ENCODE data around the gene FURIN.
"Not testable (repeated sequence)": the region's sequence is repeated elsewhere in the genome, so short reads cannot be mapped to it uniquely, and the experiment has no call there.

Gene FURIN

DNA sequence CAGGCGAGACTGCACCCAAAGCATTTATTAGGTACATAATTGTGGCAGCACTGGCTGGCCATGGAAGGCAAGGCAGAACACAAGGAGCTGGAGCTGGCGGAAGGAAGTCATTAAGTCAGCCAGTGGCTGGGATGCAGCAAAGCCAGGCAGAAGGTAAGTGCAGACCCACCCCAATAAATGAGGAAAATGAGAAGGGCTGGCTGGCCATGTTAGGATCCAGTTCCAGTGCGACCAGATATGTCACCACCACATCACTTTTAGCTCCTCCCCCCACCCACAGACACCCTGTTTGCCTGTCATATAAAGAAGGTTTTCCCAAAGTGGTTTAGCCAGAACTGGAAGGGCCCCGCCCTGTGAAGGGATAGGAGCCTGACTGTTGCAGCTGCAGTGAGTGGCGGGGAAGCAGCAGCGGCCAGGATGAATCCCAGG lies at the start of gene FURIN:
Gene FURIN (plus strand): TSS at position 328 of the 429 bp plus-strand sequence. CDS start 7,153 bp downstream, outside the sequence.
- no peak for DNase-seq (ENCODE audit: low spot score)

DNA sequence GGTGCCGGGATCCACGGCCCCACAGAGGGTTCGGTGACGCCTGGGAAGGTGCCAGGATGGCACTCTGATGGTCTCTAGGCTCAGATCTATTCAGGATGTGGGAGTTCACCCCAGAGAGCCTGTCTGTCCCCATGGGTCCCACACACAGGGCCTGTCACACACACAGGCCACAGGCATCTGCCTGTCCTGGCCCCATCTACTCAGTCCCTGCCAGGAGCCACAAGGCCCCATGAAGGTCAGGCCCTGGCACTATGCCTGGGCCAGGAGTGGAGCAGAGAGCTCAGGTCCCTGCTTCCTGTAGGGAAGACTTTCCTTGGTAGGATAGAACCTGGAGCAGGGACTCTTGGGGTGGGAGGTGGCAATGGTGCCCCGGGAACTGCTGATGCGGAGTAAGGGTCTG lies 49.0 kb upstream of the FURIN start:
- DNase-seq (ENCODE audit: low spot score) = no peak

GRCh38 chr15:90819850-90820249 lies 48.5 kb upstream of the FURIN start:
- no peak for DNase-seq (ENCODE audit: low spot score)

- DNase-seq (ENCODE audit: low spot score) = no peak
Measured at GRCh38 chr15:90820481-90820880, 47.9 kb upstream of the FURIN start.

DNA sequence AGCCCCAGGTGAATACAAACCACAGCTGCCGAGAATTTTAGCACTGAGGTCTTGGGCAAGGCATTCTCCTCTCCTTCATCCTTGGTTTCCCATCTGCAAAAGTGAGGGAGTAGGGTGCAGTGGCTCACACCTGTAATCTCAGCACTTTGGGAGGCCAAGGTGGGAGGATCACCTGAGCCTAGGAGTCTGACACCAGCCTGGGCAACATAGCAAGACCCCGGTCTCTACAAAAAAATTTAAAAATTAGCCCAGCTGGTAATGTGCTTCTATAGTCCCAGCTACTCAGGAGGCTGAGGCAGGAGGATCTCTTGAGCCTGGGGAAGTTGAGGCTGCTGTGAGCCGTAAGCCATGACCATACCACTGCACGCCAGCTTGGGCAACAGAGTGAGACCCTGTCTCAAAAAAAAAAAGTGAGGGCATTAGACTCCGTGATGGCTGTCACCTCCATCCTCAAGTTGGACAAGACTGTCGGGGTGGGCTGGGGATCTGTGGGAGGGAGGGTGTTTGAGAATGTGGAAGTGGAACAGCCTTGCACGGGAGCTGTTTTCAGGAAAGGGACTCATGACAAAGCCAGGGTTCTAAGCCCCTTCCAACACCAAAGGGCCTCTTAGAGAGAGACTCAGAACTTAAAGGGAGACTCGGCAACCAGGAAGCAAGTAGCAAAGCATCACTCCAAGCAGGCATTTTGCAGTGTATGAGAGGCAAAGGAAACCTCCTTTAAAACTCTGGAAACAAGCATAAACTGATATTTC lies 46.0 kb upstream of the FURIN start:
- DNase-seq (ENCODE audit: low spot score) = no peak

GRCh38 chr15:90823455-90823974 lies 44.9 kb upstream of the FURIN start:
- DNase-seq (ENCODE audit: low spot score) = no peak

- not testable (repeated sequence) for DNase-seq (ENCODE audit: low spot score)
Measured at GRCh38 chr15:90825115-90825899, 43.1 kb upstream of the FURIN start.

DNA sequence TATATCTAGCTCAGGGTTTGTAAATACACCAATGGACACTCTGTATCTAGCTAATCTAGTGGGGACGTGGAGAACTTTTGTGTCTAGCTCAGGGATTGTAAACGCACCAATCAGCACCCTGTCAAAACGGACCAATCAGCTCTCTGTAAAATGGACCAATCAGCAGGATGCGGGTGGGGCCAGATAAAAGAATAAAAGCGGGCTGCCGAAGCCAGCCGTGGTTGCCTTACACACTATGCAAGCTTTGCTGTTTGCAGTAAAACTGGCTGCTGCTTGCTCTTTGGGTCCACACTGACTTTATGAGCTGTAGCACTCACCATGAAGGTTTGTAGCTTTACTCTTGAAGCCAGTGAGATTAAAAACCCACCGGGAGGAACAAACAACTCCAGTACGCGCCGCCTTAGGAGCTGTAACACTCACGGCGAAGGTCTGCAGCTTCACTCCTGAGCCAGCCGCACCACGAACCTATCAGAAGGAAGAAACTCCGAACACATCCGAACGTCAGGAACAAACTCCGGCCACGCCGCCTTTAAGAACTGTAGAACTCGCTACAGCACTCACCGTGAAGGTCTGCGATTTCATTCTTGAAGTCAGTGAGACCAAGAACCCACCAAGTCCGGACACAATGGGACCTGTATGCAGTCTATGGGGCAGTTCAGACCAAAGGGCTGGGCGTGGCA lies 42.0 kb upstream of the FURIN start:
- DNase-seq (ENCODE audit: low spot score) = not testable (repeated sequence)

DNA sequence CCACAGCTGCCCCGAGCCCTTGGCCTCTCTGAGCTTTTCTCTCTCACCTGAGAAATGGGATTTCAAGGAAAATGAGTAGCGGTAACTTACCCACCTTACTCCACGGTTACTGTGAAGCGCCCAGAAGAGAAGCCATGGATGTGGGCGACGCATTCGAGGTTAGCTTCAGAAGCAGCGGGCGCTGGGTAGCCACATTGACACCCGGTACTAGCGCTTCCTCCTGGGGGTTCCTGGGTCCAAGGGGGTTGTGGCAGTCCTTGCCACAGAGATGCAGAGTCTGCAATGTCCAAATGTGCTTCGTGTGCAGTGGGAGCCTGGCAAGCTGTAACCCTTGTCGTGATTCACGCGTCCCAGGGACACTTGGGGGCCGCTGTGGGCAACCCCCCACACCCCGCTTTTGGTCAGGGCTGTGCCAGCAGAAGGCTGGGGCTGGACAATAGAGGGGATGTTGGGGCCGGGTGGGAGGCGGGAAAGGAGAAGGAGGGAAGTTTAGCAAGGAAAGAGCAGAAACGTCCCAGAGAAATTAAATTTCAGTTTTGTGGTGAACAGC lies 41.4 kb upstream of the FURIN start:
- DNase-seq (ENCODE audit: low spot score) = no peak

GRCh38 chr15:90828111-90828510 lies 40.3 kb upstream of the FURIN start:
- no peak for DNase-seq (ENCODE audit: low spot score)

- DNase-seq (ENCODE audit: low spot score) = no peak
Measured at GRCh38 chr15:90829126-90829525, 39.3 kb upstream of the FURIN start.

DNA sequence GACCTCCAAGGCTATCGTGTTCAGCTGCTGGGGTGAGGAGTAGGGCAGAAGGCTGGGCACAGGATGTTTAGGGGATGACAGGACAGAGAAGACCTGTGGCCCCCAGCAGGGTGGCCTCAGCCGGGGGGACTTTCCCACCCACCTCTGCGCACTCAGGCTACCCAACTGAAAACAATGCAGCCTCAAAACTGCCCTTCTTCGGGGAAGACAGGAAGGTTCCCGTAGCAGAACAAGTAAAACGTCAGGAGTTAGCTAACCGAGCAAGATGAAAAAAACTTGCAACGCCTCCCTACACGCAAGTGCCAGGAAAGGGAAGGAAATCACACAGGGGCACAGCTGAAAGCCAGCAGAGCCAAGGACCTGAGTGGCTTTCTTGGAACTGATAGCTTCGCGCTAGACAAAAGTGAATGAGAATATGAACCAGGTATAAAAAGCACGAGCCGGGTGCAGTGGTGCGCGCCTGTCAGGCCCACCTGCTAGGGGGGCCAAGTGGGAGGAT lies 38.4 kb upstream of the FURIN start:
- no peak for DNase-seq (ENCODE audit: low spot score)

- no peak for DNase-seq (ENCODE audit: low spot score)
Measured at GRCh38 chr15:90834626-90835025, 33.8 kb upstream of the FURIN start.

GRCh38 chr15:90836296-90836871 lies 32.0 kb upstream of the FURIN start:
- DNase-seq (ENCODE audit: low spot score) = peak; percentile 76

- no peak for DNase-seq (ENCODE audit: low spot score)
Measured at GRCh38 chr15:90837094-90837493, 31.3 kb upstream of the FURIN start.

- peak; percentile 19 for DNase-seq (ENCODE audit: low spot score)
Measured at GRCh38 chr15:90838139-90838538, 30.2 kb upstream of the FURIN start.

DNA sequence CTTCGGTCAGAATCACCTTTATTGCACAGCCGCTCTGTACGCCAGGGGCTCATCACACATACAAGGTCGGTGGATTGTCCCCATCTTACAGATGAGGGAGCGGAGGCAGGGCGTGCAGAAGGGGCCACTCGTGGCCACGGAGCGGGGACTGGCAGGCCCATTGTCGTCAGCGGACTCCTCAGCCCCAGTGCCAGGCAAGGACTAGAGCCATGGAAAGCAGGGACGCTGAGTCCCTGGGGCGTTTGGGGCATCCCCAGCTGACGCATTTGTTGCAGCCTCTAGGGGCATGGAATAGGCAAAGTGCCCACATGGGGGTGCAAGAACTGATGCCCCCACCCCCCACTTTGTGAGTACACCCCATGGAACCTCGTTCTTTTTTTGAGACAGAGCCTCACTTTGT lies 29.8 kb upstream of the FURIN start:
- DNase-seq (ENCODE audit: low spot score) = no peak

- peak; percentile 11 for DNase-seq (ENCODE audit: low spot score)
Measured at GRCh38 chr15:90839187-90840071, 29.0 kb upstream of the FURIN start.

DNA sequence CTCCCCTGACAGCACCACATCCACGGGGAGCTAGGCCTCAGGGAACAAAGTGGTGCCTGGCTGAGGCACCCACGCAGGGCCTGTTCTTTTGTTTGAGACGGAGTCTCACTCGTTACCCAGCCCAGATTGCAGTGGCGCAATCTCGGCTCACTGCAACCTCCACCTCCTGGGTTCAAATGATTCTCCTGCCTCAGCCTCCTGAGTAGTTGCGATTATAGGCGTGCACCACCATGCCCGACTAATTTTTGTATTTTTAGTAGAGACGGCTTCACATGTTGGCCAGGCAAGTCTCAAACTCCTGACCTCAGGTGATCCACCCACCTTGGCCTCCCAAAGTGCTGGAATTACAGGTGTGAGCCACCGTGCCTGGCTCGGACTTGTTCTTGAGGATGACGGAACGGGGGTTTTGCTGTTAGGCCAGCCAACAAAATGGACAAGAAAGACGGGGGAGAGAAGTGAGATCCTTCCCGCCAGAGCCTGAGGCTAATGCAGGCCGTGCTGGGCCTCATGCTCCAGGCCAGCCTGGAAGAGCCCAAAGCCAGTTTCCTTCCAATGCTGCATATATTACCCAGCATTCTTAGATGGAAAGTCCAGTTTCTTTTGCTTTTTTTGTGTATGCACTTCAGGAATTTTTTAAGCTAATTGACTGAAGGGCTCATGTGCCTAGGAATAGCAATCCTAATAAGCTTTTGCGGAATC lies 28.1 kb upstream of the FURIN start:
- DNase-seq (ENCODE audit: low spot score) = no peak

DNA sequence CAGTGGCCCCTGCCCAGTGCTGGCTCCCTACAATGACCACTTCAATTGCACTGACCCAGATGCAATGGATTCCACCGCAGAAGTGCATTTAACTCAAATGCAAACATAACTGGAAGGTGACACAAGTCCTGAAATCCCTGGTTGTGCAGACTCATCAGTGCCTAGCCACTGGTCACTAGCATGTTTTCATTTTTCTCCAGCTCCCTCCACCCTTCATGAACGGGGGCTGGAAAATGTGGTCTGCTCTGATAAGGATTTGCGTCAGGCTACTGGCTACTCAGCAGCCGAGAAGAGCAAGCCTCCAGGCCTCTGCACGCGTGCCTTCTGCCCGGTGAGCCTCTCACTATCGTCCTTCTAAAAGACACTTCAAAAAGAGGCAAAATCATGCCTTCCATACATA lies 27.4 kb upstream of the FURIN start:
- no peak for DNase-seq (ENCODE audit: low spot score)
